ENCODE results near the gene GABRP.
"Not testable (repeated sequence)": the region's sequence is repeated elsewhere in the genome, so short reads cannot be mapped to it uniquely, and the experiment has no call there.

Gene GABRP, protein sequence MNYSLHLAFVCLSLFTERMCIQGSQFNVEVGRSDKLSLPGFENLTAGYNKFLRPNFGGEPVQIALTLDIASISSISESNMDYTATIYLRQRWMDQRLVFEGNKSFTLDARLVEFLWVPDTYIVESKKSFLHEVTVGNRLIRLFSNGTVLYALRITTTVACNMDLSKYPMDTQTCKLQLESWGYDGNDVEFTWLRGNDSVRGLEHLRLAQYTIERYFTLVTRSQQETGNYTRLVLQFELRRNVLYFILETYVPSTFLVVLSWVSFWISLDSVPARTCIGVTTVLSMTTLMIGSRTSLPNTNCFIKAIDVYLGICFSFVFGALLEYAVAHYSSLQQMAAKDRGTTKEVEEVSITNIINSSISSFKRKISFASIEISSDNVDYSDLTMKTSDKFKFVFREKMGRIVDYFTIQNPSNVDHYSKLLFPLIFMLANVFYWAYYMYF

DNA sequence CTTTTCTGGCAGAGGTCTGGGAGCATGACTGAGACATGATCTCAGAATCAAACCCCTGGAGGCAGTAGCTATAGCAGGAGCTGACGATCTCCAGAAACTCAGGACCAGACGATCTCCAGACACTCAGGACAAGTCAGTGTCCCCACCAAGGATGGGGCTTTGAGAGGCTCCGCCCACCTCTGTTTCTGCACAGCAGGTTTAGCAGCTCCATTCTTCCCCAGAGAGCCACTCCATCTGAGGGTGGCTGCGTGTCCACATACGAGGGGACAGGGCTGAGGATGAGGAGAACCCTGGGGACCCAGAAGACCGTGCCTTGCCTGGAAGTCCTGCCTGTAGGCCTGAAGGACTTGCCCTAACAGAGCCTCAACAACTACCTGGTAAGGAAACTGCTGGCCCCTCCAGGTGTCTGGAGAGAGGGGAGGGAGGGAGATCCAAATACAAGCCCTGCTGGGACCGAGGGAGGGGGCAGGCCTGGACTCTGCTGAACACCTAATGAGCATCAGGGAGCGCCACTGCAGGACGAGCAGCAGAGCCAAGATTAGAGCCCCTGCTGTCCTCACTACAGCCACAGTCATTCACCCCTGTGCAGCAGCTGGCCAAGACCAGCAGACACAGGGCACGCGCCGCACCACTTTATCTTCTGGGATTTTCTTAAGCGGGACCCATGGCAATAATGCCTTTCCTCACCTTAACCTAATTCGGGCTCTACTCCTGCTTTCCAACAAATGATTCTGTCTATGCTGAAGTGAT lies at the start of gene GABRP:
Gene GABRP, plus strand, starts transcription at position 228 of the 750 bp plus-strand sequence. CDS start 4,891 bp downstream, outside the sequence.
- DNase-seq: no peak

- no peak for DNase-seq
Observed at GRCh38 chr5:170736966-170737365, 46.6 kb upstream of the GABRP start.

- DNase-seq: no peak
Observed at GRCh38 chr5:170737591-170737990, 45.9 kb upstream of the GABRP start.

GRCh38 chr5:170738840-170739239 lies 44.7 kb upstream of the GABRP start:
- no peak for DNase-seq

GRCh38 chr5:170739446-170739845 lies 44.1 kb upstream of the GABRP start:
- no peak for DNase-seq

DNA sequence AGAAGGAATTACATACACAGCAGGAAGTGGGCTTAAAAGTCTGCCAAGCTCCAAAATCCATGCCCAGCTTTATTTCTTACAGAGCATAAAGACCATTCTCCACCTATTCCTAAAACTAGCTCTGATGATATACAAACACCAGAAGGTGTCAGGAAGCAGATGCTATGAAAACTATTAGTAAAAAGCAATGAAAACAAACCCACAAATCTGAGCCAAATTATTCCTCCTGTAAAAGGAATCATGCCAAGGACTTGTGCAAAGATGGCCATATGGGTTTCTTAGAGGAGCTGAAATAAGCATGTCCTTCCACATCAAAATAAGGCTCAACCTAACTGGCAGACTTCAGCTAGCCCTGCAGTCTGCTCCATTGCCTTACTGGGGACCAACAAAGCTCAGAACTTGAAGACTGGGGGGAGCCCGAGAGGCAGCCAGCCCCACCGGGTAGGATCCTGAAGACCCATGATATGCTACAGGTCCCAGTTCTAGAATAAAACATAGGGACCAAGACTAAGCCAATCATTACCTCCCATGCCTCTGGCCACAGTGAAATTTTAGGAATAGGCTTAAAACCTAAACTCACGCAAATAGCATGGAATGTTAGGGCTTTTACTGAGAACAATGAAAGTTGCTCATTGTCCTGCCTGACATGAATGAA lies 42.8 kb upstream of the GABRP start:
- no peak for DNase-seq

DNA sequence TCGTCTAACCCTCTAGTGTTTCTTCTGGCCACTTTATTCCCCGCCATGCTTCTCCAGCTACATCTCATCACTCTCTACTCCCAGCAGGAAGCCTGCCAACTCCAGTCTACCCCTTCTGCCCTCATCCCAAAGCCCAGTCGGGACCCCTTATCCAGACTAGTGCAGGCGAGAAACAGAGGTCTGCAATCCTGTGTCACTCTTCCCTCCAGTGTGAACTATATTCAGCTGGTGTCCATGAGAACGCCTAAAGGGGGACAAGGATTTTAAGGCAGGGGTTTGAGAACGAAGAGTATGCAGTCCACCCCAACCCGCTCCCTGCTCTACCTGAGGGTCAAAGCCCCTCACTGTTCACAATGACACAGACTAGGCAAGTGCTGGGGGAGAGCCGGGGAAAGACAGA lies 41.7 kb upstream of the GABRP start:
- no peak for DNase-seq

GRCh38 chr5:170743876-170744212 lies 39.7 kb upstream of the GABRP start:
- DNase-seq: no peak

DNA sequence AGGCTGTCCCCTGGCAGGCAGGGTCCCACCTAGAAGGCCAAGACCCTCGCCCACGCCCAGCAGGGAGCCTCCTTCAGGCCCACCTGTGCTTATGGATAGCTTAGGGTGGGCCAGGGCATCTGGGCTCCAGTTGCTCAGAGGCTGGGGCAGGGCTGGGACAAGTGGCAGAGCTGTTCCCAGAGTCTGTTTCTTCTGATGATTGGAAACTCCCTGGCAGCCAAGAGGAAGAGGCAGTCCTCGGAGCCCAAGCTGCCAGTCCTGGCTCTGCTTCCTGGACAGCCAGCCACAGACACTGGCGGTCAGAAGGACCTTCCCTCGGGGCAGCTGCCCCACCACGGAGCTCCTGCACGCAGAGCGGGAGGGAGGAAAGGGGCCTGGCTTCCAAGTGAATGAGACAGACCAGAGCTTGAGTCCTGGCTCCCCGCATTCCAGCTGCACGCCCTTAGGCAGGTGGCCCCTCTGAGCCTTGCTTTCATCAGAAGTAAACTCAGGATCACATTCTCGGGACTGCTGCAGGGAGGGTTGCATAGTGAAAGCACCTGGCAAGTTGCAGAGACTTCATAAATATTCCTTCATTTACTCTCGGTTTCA lies 37.9 kb upstream of the GABRP start:
- DNase-seq: no peak

DNA sequence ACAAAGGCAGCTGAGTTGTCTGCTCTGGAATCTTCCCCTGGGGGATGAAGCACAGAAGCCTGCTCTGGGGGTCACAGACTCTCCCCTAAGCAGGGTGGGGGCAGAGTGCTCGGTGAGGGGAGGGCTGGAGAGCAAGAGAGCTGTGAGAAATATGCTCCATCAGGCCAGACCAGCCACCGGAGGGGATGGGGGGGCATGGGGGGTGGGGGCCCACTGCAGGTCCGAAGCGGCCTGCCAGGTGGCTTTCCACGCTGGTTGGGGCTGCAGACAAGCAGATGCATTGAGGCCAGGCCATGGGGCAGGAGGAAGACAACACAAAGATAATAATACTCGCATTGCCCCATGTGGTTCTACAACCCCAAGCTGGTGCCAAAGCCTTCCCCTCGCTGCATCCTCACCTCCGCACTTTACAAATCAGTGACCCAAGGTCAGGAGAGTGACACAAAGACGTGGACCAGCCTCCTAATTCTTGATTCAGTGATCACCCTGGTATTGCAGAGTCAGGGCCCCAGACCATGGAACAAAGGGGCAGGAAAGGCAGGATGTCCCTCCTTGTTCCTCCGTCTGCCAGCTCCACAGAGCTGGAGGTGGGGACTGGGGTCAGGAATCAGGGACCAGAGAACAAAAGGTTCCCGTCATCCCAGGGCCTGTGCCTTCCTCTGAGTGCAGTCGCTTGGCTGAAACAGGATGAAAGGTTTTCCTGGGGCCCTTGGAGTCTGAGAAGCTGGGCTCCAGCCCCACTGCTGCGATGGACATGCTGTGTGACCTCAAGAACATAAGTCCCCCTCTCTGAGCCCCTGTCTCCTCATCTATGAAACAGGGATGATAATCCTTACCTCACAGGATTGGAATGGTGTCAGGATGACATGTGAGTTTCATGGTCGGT lies 37.2 kb upstream of the GABRP start:
- DNase-seq: no peak

DNA sequence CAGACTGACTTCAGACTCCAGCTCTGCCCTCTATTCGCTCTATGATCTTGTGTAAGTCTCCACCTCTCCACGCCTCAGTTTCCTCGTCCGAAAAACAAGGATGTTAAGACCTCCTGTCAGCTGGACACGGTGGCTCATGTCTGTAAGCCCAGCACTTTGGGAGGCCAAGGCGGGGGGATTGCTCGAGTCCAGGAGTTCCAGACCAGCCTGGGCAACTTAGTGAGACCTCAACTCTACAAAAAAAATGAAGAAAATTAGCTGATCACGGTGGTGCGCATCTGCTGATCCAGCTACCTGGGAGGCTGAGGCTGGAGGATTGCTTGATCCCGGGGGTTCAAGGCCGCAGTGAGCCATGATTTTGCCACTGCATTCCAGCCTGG lies 36.6 kb upstream of the GABRP start:
- DNase-seq: no peak

DNA sequence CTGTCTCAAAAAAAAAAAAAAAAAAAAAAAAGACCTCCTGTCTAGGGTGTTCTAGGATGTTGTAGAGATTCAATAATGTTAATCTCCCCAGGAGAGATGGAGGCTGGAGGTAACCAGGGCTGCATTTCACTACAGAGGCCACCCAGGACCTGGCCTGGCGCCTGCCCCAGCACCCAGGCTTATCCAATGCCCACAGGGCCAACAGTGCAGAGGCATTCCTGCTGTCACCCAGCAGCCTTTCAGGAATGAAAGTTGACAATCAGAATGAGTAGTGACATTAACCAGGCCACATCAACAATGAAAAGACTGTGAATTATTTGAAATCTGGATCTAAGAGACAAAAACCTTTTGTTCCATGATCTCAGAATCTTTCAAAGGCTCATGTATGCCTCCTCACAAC lies 36.2 kb upstream of the GABRP start:
- DNase-seq: no peak

GRCh38 chr5:170747851-170748250 lies 35.7 kb upstream of the GABRP start:
- no peak for DNase-seq

DNA sequence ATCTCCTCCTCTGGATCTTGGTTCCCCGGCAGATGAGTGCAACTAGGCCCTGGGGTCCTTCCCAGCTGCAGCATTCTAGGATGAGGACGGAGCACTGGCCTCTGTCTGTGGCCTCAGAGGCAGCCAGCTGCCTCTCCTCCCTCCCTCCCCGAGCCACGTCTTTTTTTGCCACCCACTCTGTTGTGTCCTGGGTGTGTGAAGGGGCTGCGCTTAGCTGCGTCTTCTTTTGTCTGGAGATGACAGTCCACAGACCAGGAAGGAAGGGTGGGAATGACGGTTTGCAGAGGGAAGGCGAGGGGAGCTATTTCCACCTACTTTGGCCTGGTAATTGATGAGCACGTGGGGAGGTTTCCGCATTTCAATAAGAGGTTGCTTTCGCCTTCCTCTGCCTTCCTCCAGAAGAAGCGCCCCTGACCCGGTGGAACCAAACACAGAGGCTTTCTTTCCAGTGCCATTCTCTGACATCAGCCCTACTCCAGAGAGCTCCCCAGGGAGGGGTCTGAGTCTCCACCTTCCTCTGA lies 34.5 kb upstream of the GABRP start:
- DNase-seq: no peak

DNA sequence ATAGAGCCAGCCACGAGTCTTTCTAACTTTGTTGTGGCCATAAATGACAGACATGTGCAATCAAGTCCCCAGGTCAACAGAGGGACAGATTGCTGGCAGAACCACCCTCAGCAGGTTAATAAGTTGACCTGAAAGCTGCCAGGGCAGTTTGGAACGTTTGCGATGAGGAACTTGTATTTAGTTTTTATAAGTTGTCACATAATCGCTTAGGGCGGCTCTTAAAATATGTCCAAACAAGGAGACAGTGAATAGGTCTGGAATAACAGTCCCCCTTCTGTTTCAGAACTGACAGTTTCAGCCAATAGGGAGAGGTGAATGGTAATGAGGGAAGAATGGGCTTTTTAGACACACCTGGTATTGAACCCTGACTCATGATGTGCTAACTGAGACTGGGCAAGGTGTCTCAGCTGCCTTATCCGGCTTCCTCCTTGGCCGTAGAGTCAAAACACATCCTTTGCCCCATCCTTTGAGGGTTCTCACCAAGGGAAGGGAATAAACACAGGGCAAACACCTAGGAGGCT lies 33.6 kb upstream of the GABRP start:
- no peak for DNase-seq

DNA sequence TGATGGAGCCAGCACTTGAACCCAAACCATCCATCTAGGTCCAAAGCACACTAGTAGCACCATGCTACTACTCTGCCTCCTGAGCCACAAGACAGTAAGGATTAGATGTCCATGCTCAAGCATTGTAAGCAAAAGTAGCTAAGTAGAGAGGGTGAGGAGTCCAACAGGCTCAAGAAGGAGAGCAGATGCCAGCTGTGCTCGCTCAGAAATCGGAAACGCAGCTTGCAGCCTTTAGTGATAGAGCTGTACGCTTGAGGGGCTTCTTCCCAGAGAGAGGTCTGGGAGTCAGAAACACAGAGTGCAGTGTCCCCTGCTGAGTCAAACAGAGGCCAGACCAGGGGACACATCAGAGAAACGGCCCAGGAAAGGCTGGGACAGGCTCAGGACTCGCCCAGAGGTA lies 32.7 kb upstream of the GABRP start:
- DNase-seq: no peak

GRCh38 chr5:170751631-170752030 lies 31.9 kb upstream of the GABRP start:
- DNase-seq: no peak

DNA sequence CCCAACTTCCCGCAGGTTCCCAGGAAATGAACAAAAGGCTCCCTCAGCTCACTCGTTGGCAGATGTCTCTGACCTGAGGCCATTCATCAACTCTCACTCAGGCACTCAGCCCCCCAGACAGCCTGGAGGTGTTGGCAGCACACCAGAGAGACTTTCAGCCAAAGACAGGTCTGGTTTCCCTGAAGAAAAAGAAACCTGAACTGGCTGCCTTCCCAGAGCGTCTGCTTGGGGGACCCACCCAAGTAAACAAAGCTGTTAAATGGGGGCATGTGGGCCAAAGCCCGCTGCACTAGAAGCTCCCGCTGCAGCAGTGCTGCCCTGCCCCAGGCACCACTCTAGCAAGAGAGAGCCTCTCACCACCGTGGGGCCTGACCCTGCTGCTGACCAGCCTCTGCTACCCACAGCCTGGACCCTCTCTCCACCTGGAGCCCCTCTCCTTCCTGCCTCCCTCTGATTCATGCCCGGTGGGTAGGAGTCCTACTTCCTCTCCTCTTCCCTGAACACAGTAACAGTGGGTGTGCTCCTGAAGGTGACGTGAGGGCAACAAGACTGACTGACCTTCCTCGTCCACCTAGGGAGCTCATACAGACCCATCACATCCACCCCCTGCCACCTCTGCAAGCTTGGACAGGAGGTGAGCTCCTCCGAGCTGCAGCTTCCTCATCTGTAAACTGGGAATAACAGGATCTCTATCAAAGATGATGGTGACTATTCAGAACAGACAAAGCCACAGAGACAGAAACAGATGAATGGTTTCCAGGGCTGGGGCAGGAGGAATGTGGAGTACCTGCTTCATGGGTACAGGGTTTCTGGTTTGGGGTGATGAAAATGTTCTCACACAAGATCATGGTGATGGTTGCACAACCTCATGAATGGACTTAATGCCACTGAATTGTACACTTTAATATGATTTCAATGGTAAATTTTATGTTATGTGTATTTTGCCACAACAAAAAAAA lies 31.0 kb upstream of the GABRP start:
- no peak for DNase-seq

- DNase-seq: no peak
Observed at GRCh38 chr5:170753311-170753710, 30.2 kb upstream of the GABRP start.

- DNase-seq: not testable (repeated sequence)
Observed at GRCh38 chr5:170754508-170754907, 29.0 kb upstream of the GABRP start.

Measured in hematopoietic multipotent progenitor cell treated with erythropoietin and hydrocortisone succinate and interleukin-3 and kit ligand, for 8 days (in vitro differentiated cells).